SK-N-SH (cell line): ENCODE data around the gene ARHGEF10L.

Source experiments
- CTCF ChIP-seq: fragments of 200-600 bp; sonication (generic); IDR thresholded peaks from 2 replicates; pipeline ENCODE4 v1.6.1; 2017; ENCODE audit warnings: antibody characterized with exemption, mild to moderate bottlenecking, moderate library complexity
- EP300 ChIP-seq, 2 experiments: IDR thresholded peaks; 2 replicates each; pipeline versions ENCODE4 v1.4.0 to v1.6.1; 2012; ENCODE audit warnings: borderline replicate concordance in 1 of 2, low read depth in 1 of 2, low read length in 1 of 2
- MAX ChIP-seq: IDR thresholded peaks from 2 replicates; pipeline ENCODE4 v1.4.0; 2012; ENCODE audit warnings: low read depth
- NRF1 ChIP-seq: IDR thresholded peaks from 2 replicates; pipeline ENCODE4 v1.6.1; 2012; ENCODE audit warnings: low read depth, mild to moderate bottlenecking, low read length
- TAF1 ChIP-seq: IDR thresholded peaks from 2 replicates; pipeline ENCODE4 v1.6.1; 2012; ENCODE audit warnings: low read depth, mild to moderate bottlenecking, low read length, moderate library complexity, borderline replicate concordance

- TF ChIP-seq CTCF (no peak), TAF1 (no peak), MAX (no peak), NRF1 (no peak), EP300 (IDR thresholded peaks at IDR 0.05; ENCODE audit: borderline replicate concordance in 1 of 2, low read depth in 1 of 2, low read length in 1 of 2) (no peak)
These were observed 6.3 kb upstream of the ARHGEF10L start for GRCh38 chr1:17533201-17533600.
